H1 (cell line): ENCODE results near the gene CELF6. TPM values are rescaled to one million over a fixed set of nuclear protein-coding genes. Genes with fewer than 3 reads are reported as not detected.

Experiments used
- CTCF ChIA-PET: fragments of 300-600 bp; sonication (Branson Sonifier 250); formaldehyde crosslinking; loops from one replicate; lab custom pipeline; 2021; ENCODE audit not compliant: partially characterized antibody; lab: Charles Lee
- POLR2A ChIA-PET: fragments of 300-600 bp; sonication (Branson Sonifier 250); formaldehyde crosslinking; loops from one replicate; lab custom pipeline; 2021; ENCODE audit warnings: inconsistent platforms; ENCODE audit not compliant: partially characterized antibody; lab: Charles Lee
- DNase-seq, 2 experiments: peaks; one replicate each; pipeline versions ENCODE4 v3.0.0 to v3.0.0-alpha.2; 2010 to 2022; ENCODE audit warnings: low spot score in 2 of 2, low read depth in 1 of 2, mixed read lengths in 1 of 2
- FAIRE-seq: peaks from 2 replicates; lab custom pipeline; 2011; peaks lifted over from hg19 to GRCh38; lab: Jason Lieb, UNC
- H2AFZ ChIP-seq: 2 replicates; pipeline ENCODE4 v1.8.1; 2012; ENCODE audit warnings: low read length, inconsistent platforms
- H2AK5ac ChIP-seq: 2 replicates; pipeline ENCODE4 v1.6.1; 2013; ENCODE audit warnings: low read depth, low read length
- H2BK120ac ChIP-seq: replicated peaks from 2 replicates; pipeline ENCODE3; 2013; ENCODE audit warnings: low read depth, low read length, inconsistent platforms
- H2BK12ac ChIP-seq: 2 replicates; pipeline ENCODE4 v1.6.1; 2013; ENCODE audit warnings: low read depth, low read length
- H2BK15ac ChIP-seq: 2 replicates; pipeline ENCODE4 v1.6.1; 2013; ENCODE audit warnings: low read length
- H2BK20ac ChIP-seq: 2 replicates; pipeline ENCODE4 v1.6.1; 2013; ENCODE audit warnings: low read length
- H2BK5ac ChIP-seq: 2 replicates; pipeline ENCODE4 v1.6.1; 2013; ENCODE audit warnings: low read depth, low read length
- H3K14ac ChIP-seq: 2 replicates; pipeline ENCODE4 v1.6.1; 2013; ENCODE audit warnings: inconsistent platforms; ENCODE audit not compliant: insufficient read length
- H3K18ac ChIP-seq: 2 replicates; pipeline ENCODE4 v1.6.1; 2013; ENCODE audit warnings: low read length; ENCODE audit errors: extremely low read depth
- H3K23ac ChIP-seq: 2 replicates; pipeline ENCODE4 v1.6.1; 2013; ENCODE audit warnings: inconsistent platforms; ENCODE audit not compliant: insufficient read length
- H3K23me2 ChIP-seq: 2 replicates; pipeline ENCODE4 v1.6.1; 2013; ENCODE audit warnings: low read depth, low read length
- H3K27ac ChIP-seq: 2 replicates; pipeline ENCODE4 v1.6.1; 2011; ENCODE audit warnings: low read depth, low read length, inconsistent platforms
- H3K27me3 ChIP-seq, 4 experiments: replicated peaks in 1 of 4; 1 replicate in 1 of 4; 2 replicates in 3 of 4; pipeline versions ENCODE4 v1.6.1 to v1.8.1; 2011 to 2013; ENCODE audit warnings: low read length in 3 of 4, mild to moderate bottlenecking in 3 of 4, inconsistent platforms in 2 of 4, mixed read lengths in 2 of 4, moderate library complexity in 1 of 4; ENCODE audit not compliant: control insufficient read depth in 3 of 4, insufficient read depth in 3 of 4; ENCODE audit errors: extremely low read depth in 1 of 4
- H3K36me3 ChIP-seq, 4 experiments: 2 replicates each; pipeline versions ENCODE4 v1.6.1 to v1.8.1; 2011 to 2013; ENCODE audit warnings: mild to moderate bottlenecking in 4 of 4, low read length in 3 of 4, moderate library complexity in 2 of 4, control low read depth in 1 of 4, inconsistent platforms in 1 of 4; ENCODE audit not compliant: insufficient read depth in 4 of 4, control insufficient read depth in 2 of 4
- H3K4ac ChIP-seq: replicated peaks from 2 replicates; pipeline ENCODE3; 2013; ENCODE audit warnings: low read length, low read depth, mixed read lengths, inconsistent platforms; ENCODE audit not compliant: insufficient read length
- H3K4me1 ChIP-seq, 4 experiments: replicated peaks in 1 of 4; 1 replicate in 1 of 4; 2 replicates in 3 of 4; pipeline versions ENCODE4 v1.6.1 to v1.8.1; 2011 to 2013; ENCODE audit warnings: low read length in 3 of 4, inconsistent platforms in 2 of 4, mixed read lengths in 1 of 4; ENCODE audit not compliant: insufficient read depth in 4 of 4, control insufficient read depth in 3 of 4
- H3K4me2 ChIP-seq, 2 experiments: 2 replicates each; pipeline versions ENCODE4 v1.6.1 to v1.8.1; 2011 to 2013; ENCODE audit warnings: low read depth in 2 of 2, low read length in 2 of 2, control low read depth in 1 of 2, inconsistent platforms in 1 of 2, mild to moderate bottlenecking in 1 of 2; ENCODE audit not compliant: insufficient read depth in 1 of 2
- H3K4me3 ChIP-seq, 4 experiments: fragments of 200-600, 300-600 bp in 1 of 4; sonication (generic), shearing (Covaris generic), sonication (Bioruptor Twin) in 1 of 4; 2 replicates each; pipeline versions ENCODE4 v1.5.1 to v1.8.1; 2011 to 2016; ENCODE audit warnings: low read length in 4 of 4, low read depth in 3 of 4, control low read depth in 2 of 4, inconsistent platforms in 2 of 4, mild to moderate bottlenecking in 2 of 4, mixed read lengths in 1 of 4, moderate library complexity in 1 of 4; ENCODE audit not compliant: insufficient read depth in 2 of 4; ENCODE audit errors: extremely low read depth in 1 of 4
- H3K56ac ChIP-seq: replicated peaks from 2 replicates; pipeline ENCODE3; 2013; ENCODE audit warnings: low read depth, mild to moderate bottlenecking, mixed read lengths, low read length, inconsistent platforms; ENCODE audit not compliant: insufficient read length
- H3K79me1 ChIP-seq: 2 replicates; pipeline ENCODE4 v1.6.1; 2013; ENCODE audit warnings: low read depth, low read length, control low read depth
- H3K79me2 ChIP-seq, 2 experiments: 2 replicates each; pipeline versions ENCODE4 v1.6.1 to v1.8.1; 2012 to 2013; ENCODE audit warnings: low read length in 2 of 2, mild to moderate bottlenecking in 2 of 2, inconsistent platforms in 1 of 2; ENCODE audit not compliant: insufficient read depth in 2 of 2, control insufficient read depth in 1 of 2
- H3K9ac ChIP-seq, 4 experiments: replicated peaks in 1 of 4; 1 replicate in 1 of 4; 2 replicates in 3 of 4; pipeline versions ENCODE4 v1.6.1 to v1.8.1; 2011 to 2013; ENCODE audit warnings: low read depth in 3 of 4, low read length in 3 of 4, control low read depth in 2 of 4, mild to moderate bottlenecking in 2 of 4, moderate library complexity in 2 of 4, inconsistent platforms in 1 of 4; ENCODE audit errors: extremely low read depth in 1 of 4
- H3K9me3 ChIP-seq, 2 experiments: 2 replicates each; pipeline versions ENCODE4 v1.6.1 to v1.8.1; 2012 to 2013; ENCODE audit warnings: mild to moderate bottlenecking in 2 of 2, moderate library complexity in 2 of 2, control low read depth in 1 of 2, inconsistent platforms in 1 of 2, low read depth in 1 of 2, low read length in 1 of 2, mixed read lengths in 1 of 2; ENCODE audit not compliant: insufficient read depth in 2 of 2
- H4K20me1 ChIP-seq, 2 experiments: replicated peaks in 1 of 2; 2 replicates each; pipeline versions ENCODE3 to v1.8.1; 2011 to 2013; ENCODE audit warnings: inconsistent platforms in 2 of 2, low read length in 2 of 2, mild to moderate bottlenecking in 1 of 2; ENCODE audit not compliant: insufficient read depth in 2 of 2, control insufficient read depth in 1 of 2
- H4K5ac ChIP-seq: 2 replicates; pipeline ENCODE4 v1.6.1; 2013; ENCODE audit warnings: low read length, low read depth, mixed read lengths, inconsistent platforms; ENCODE audit not compliant: insufficient read length
- H4K8ac ChIP-seq: 2 replicates; pipeline ENCODE4 v1.8.0; 2013; ENCODE audit warnings: mild to moderate bottlenecking, moderate library complexity, low read length, inconsistent platforms; ENCODE audit not compliant: insufficient read depth; ENCODE audit errors: extremely low read depth
- H4K91ac ChIP-seq: replicated peaks from 2 replicates; pipeline ENCODE3; 2013; ENCODE audit warnings: low read length, mixed read lengths, inconsistent platforms; ENCODE audit not compliant: insufficient read length
- JUN ChIP-seq: IDR thresholded peaks from 2 replicates; pipeline ENCODE4 v1.6.1; 2011; ENCODE audit warnings: low read depth, mild to moderate bottlenecking, improper control_type of control experiment, low read length
- WGBS, 2 experiments: shearing (Covaris generic) in 1 of 2; methylation state at CpG; one replicate each; pipeline versions ENCODE4 v1.1.6 to v1.1.7; 2013 to 2015; ENCODE audit warnings: low lambda C conversion rate in 2 of 2, mixed read lengths in 2 of 2, inconsistent platforms in 1 of 2, low coverage in 1 of 2, missing lambda C conversion rate in 1 of 2; ENCODE audit not compliant: insufficient replicate concordance in 2 of 2, insufficient coverage in 1 of 2, insufficient read length in 1 of 2; ENCODE audit errors: extremely low coverage in 1 of 2, missing lambda C conversion rate in 1 of 2; 5-methylcytosine and 5-hydroxymethylcytosine counted together
- polyA plus RNA-seq, 7 experiments: library from polyadenylated mRNA; depleted of rRNA in 3 of 7; stranded (reverse) in 5 of 7; unstranded in 2 of 7; fragments of >200 nt in 5 of 7; fragments of 200-250 nt in 2 of 7; gene quantifications; 1 replicate in 5 of 7; 2 replicates in 1 of 7; 4 replicates in 1 of 7; pipeline versions ENCODE4 v1.2.1 to v1.2.3, GENCODE V29; 2011 to 2013; ENCODE audit warnings: missing spikeins in 2 of 7, mixed read lengths in 2 of 7
- total RNA-seq: library from RNA; stranded (reverse); fragmentation: NEBNext Ultra II Directional; extraction: Animal tissue kit (Norgen Biotek cat#: 25700); gene quantifications from 2 replicates; pipeline ENCODE4 v1.2.1, GENCODE V29; 2021

CELF6 gene
- total and polyA plus RNA-seq, 2 of the 8 experiments (the other 6 are each of a cell fraction or from before 2014, with no cell fraction given), result 0.09 to 0.19 TPM

GRCh38 chr15:72271895-72272212 is 48.1 kb downstream of the CELF6 start:
- peak overlapping the region; percentile 56 to 86 (median 76) for H3K4me3 ChIP-seq
- FAIRE-seq (no peak), DNase-seq (no peak)
- H3K56ac ChIP-seq, result no peak overlapping the region
- H3K27me3 ChIP-seq, result no peaks in the 10 kb centered on the region
- peaks cover 4% of the 10 kb centered on the region for H3K23me2 ChIP-seq
- H2BK15ac ChIP-seq, result no peak overlapping the region
- no peak overlapping the region for H4K5ac ChIP-seq
- no peak overlapping the region for H2BK12ac ChIP-seq
- H3K4ac ChIP-seq, result no peak overlapping the region
- H3K4me2 ChIP-seq, result peak overlapping the region; percentile 57 to 73
- H3K79me1 ChIP-seq, result no peaks in the 10 kb centered on the region
- H2AK5ac ChIP-seq, result no peak overlapping the region
- ChIA-PET CTCF (interaction anchor here (0.6 to 1.2 kb wide), 3 partner anchors 9 to 16 kb away, joined by 3 read pairs; no protein-coding TSS in a partner anchor), POLR2A (interaction anchor here (0.6 to 1.0 kb wide), 3 partner anchors 42 to 260 kb away, joined by 3 to 4 read pairs (median 3); no protein-coding TSS in a partner anchor)
- no peaks in the 10 kb centered on the region for H3K9me3 ChIP-seq
- H3K23ac ChIP-seq, result no peak overlapping the region
- no peak overlapping the region for H4K91ac ChIP-seq
- peaks cover 0 to 5% (median 3%) of the 10 kb centered on the region in 4 experiments; a peak in 4 of 7 replicates for H3K4me1 ChIP-seq
- H3K36me3 ChIP-seq, result peaks cover 4 to 10% (median 6%) of the 10 kb centered on the region in 4 experiments; a peak in 7 of 8 replicates
- H2BK5ac ChIP-seq, result no peak overlapping the region
- no peak overlapping the region for H2BK120ac ChIP-seq
- H2AFZ ChIP-seq, result no peak overlapping the region
- 0 out of 2 replicates have a peak overlapping the region, but pooled peaks have one; percentile 73 for H4K8ac ChIP-seq
- no peak overlapping the region for H3K14ac ChIP-seq
- peak overlapping the region in 3 of 4 experiments; percentile 3 to 62 (median 55); a peak in 5 of 7 replicates for H3K9ac ChIP-seq
- H3K27ac ChIP-seq, result no peak overlapping the region
- no peak overlapping the region for H2BK20ac ChIP-seq
- 7% methylated on average over 13 of the region's 13 CpGs; no CpG with 5 or more reads in 1 of the 2 experiments for WGBS, 2 experiments
- TF ChIP-seq JUN, result no peak
- H3K18ac ChIP-seq, result no peak overlapping the region
- peaks cover 0 to 11% of the 10 kb centered on the region in 2 experiments; a peak in 1 of 4 replicates for H3K79me2 ChIP-seq
- no peaks in the 10 kb centered on the region for H4K20me1 ChIP-seq
